SIG-M5 (cell line): Measurements from ENCODE around the gene SPATS2L.

Experiments
- DNase-seq: peaks from one replicate; lab custom pipeline; 2025; lab: John Stamatoyannopoulos, UW

SPATS2L gene, protein sequence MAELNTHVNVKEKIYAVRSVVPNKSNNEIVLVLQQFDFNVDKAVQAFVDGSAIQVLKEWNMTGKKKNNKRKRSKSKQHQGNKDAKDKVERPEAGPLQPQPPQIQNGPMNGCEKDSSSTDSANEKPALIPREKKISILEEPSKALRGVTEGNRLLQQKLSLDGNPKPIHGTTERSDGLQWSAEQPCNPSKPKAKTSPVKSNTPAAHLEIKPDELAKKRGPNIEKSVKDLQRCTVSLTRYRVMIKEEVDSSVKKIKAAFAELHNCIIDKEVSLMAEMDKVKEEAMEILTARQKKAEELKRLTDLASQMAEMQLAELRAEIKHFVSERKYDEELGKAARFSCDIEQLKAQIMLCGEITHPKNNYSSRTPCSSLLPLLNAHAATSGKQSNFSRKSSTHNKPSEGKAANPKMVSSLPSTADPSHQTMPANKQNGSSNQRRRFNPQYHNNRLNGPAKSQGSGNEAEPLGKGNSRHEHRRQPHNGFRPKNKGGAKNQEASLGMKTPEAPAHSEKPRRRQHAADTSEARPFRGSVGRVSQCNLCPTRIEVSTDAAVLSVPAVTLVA

DNA sequence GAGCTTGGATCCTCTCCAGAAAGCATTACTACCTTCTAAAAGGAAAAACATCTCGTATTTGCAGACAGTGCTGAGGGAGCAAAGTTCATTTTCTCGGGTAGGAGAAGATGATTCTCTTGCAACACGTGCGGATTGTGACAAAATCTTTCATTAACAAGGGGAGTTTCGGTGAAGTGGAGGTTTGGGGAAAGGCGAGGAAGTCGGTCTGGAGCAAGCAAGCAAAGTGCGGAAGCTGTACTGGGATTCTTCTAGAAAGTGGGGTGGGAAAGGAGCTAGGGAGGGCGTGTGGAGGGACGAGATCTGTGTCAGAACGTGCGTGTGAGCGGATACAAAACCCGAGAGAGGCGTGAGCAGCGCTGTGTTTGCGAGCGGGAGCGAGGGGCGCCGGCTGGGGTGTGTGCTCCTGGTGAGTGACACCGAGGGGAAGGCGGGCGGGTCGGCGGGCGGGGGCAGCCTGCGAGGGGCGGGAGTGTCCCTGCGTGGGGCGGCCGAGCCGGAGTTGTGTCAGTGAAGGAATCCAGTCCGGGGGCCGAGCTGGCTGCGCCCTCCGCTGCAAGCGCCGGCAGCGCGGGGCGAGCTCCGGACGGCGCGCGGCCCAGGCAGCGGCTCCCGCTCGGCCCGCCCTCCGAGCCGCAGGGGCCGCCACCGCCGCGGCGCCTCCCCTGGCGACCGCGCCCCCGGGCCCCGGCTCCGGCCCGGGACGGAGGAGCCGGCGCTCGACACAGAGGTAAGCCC, at the start of gene SPATS2L:
Gene SPATS2L, plus strand, starts transcription at position 498 of the 735 bp plus-strand sequence. CDS start 82,552 bp downstream, outside the sequence.
- no peak for DNase-seq

GRCh38 chr2:200257570-200257969, 48.9 kb upstream of the SPATS2L start:
- DNase-seq: no peak

DNA sequence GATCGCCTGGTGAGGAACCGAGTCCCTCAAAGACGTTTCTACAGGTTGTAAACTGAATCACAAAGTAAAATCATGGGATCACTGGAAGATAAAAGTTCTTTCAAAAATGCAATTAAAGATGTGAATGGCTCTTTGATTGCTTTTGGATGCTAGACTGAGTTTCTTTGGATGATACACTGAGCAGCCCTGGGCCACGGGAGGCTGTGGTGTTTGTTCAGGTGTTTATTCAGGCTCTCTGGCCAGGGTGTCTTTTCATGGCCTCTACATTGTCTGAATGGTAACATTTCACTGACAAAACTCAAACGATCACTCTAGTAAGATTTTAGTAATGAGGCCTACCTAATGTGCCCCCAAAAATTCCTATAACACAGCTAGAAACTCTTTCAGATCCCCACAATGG, 48.4 kb upstream of the SPATS2L start:
- no peak for DNase-seq

DNA sequence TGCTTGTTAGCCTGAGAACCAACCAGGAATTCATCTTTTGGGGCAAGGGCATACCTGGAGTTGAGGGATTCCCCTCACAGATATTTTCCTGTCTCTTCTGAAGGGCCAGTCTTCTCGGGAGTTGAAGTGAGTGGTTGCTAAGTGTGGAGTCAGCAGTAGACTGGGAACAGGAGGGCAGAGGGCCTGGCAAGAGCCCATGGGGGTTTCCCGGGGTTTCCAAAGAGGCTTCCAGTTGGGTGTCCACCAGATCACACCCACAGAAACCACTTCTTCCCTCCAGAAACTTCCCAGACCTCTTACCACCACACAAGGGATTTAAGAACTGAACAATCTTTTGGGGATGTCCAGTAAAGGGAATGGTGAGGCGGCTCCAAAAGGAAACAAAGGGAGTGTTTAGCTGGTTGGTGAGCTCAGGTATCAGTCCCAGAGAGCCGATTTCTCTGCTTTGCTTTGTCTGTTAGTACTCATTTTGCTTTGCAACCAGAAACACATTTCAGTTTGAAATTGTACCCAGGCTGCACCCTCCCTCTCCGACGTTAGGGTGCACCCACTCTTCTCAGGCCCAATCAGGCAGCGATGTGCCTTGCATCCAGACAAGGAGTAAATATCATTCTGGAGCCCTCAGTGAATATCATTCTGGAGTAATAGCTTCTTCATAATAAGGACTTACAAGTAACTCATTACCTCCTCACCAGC, 47.5 kb upstream of the SPATS2L start:
- DNase-seq: no peak

- no peak for DNase-seq
Observed at GRCh38 chr2:200259577-200259957, 46.9 kb upstream of the SPATS2L start.

DNA sequence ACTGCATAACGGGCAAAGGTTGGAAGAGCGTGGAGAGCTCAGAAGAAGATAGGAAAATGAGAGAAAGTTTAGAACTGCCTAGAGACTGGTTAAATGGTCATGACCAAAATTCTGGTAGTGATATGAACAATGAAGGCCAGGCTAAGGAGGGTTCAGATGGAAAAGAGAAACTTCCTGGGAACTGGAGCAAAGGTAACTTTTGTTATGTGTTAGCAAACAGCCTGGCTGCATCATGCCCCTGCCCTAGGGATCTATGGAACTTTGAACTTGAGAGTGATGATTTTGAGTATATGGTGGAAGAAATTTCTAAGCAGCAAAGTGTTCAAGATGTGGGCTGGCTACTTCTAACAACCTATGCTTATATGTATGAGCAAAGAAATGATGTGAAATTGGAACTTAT, 44.4 kb upstream of the SPATS2L start:
- no peak for DNase-seq

DNA sequence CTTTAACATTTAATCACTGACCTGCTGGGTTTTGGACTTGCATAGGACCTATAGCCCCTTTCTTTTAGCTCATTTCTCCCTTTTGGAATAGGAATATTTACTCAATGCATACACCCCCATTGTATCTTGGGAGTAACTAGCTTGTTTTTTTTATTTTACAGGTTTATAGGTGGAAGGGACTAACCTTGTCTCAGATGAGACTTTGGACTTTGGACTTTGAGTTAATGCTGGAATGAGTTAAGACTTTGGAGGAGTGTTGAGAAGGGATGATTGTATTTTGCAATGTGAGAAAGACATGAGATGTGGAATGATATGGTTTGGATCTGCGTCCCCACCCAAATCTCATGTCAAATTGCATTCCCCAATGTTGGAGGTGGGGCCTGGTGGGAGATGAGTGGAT, 43.2 kb upstream of the SPATS2L start:
- DNase-seq: no peak

DNA sequence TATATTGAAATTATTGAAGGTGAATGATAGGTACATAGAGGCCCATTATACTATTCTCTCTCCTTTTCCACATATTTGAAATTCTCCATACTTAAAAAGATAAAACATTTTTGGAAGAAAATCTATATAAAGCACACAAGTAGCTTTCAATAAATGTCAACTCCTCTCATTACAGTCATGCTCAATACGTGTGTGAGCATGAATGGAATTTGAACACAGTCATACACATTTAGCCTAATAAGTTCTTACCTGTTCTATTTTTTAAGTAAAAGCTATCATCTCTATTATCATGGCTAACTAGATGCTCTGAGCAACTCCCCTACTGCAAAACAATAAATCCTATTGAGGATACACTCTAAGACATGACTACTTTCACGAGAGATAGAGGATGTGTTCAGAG, 41.9 kb upstream of the SPATS2L start:
- DNase-seq: no peak

GRCh38 chr2:200266406-200266805, 40.1 kb upstream of the SPATS2L start:
- DNase-seq: no peak

- no peak for DNase-seq
Observed at GRCh38 chr2:200267350-200267749, 39.1 kb upstream of the SPATS2L start.

DNA sequence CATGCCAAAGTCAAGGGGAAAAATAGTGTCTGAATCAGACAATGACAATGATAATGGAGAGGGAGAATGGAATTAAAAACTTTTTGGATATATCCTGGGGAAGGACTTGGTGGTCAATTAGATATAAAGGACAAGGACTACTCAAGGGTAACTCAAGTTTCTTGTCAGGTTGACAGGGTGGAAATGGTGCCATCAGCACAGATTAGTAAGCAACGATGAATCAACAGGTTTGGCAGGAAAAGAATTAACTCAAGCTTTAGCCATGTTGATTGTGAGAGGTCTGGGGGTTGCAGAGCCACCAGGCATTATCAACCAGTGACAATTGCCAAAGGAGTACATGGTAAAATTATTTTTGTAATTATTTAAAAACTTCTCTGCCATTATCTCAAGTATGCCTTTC, 35.8 kb upstream of the SPATS2L start:
- no peak for DNase-seq

DNA sequence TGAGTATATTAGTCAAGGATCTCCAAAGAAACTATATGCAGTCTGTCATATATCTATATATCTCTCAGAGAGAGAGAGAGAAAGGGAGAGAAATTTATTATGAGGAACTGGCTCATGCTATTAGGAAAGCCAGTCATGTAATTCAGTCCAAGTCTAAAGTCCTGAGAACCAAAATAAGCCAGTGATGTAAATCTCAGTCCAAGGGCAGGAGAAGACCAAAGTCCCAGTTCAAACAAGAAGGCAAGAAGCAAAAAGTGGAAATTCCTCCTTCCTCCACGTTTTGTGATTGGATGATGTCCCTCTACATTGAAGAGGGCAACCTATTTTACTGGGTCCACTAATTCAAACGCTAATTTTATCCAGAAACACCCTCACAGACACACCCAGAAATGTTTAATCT, 34.2 kb upstream of the SPATS2L start:
- DNase-seq: no peak

DNA sequence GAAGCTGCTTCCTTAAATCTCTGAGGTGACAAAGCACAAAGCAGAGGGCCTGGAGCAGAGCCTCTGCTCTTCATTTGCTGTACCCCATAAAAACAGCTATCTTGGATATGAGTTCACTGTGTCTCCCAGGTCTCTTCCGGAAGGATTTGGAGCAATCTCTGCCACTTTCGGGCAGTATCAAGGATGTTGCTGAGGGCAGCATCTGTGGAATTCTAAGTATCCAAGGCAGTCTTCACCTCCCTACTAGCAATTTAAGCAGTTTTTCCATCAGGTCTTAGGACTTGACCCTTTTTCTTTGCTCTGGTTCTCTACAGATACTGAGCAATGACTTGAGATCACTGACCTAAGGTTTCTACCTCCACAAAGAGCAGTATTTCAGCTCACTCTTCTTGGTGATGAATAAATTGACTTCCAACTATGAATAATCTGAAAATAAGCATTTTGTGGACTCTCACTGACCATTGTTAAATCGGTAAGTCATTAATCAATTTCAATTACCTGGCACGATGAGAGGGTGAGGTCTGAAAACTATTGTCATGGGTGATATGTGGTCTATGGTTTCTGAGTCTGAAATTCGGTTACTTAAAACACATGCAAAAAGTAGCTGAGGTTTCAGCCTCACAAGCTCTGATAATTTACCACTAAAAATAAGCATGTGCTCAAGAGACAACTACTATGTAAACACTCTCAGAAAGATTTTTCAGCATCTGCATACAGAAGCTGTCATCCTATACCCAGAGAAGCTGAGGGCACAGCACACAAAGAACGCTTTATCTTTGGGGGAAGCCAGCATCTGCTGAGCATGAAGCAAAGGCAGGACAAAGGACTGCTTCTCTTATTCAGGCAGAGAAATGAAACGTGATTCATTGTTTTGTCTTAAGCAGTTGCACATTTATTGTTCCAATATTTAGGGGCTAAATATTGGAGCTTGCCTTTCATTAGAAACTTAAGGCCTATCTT, 32.1 kb upstream of the SPATS2L start:
- no peak for DNase-seq

GRCh38 chr2:200275295-200276013, 31.0 kb upstream of the SPATS2L start:
- DNase-seq: no peak

DNA sequence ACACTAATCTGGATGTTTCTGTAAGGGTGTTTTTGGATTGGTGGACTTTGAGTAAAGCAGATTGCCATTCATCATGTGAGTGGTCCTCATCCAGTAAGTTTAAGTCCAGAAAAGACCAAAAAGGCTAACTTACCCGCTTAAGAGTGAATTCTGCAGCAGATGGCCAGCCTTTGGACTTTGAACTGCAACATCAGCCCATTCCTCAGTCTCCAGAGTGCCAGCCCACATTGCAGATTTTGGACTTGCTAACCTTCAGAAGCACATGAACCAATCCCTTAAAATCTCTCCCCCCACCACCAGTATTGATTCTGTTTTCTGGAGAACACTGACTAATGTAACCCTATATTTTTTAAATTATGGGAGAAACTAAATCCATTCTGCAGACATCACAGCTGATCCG, 30.0 kb upstream of the SPATS2L start:
- DNase-seq: no peak

- no peak for DNase-seq
Observed at GRCh38 chr2:200278694-200279316, 27.7 kb upstream of the SPATS2L start.

- no peak for DNase-seq
Observed at GRCh38 chr2:200279857-200280256, 26.6 kb upstream of the SPATS2L start.

DNA sequence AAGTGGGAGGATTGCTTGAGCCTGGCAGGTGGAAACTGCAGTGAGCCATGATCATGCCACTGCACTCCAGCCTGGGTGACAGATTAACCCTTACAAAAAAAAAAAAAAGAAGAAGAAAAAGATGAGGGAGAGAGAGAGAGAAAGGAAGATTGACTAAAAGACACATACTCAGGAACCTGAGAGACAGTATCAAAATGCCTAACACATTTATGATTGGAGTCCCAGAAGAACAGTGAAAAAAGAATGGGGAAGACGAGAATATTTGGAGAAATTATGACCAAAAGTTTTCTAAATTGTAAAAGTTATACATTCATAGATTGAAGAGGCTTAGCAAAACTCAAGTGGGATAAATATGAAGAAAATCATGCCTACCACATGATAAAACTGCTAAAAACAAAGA, 19.9 kb upstream of the SPATS2L start:
- no peak for DNase-seq

- DNase-seq: no peak
Observed at GRCh38 chr2:200288670-200289429, 17.6 kb upstream of the SPATS2L start.
